ENCODE data around the gene PC. TPM values are rescaled to one million over a fixed set of nuclear protein-coding genes. Genes with fewer than 3 reads are reported as not detected.

The PC gene
- total and polyA plus RNA-seq, 2 experiments from 2014 or later, result 18.3 to 21.7 TPM

DNA sequence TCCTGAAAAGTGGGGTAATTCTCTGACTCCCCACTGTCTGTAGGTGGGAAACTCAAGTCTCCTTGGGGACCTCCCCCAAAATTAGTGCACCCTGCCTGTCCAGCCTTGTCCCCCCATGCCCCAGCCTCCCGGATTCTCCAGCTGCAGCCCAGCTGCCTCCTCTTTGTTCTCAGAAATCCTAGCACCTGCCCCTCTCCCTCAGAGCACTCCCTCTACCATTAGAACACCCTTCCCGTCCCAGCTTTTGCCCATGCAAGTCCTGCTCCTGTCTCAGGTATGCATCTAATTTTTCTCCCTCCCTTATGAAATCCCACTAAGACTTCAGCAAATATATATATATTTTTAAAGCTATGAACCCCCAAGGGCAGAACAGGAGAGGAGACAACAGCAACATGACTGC is 64.0 kb downstream of the PC start:
- DNase-seq (ENCODE audit: low spot score), result no peak
- peaks cover 32% of the 10 kb centered on the region for H3K4me1 Mint-ChIP-seq
- Histone ChIP-seq H3K36me3 (ENCODE audit: insufficient read depth) (no peaks in the 10 kb centered on the region), H3K4me2 (no peak overlapping the region), H3K27ac (ENCODE audit: low read depth) (no peak overlapping the region), H4K20me1 (replicated peaks; ENCODE audit: insufficient read depth) (no peaks in the 10 kb centered on the region), H3F3A (replicated peaks; ENCODE audit: low read depth) (no peaks in the 10 kb centered on the region), H3K79me2 (replicated peaks; ENCODE audit: insufficient read depth) (no peaks in the 10 kb centered on the region), H3K27me3 (ENCODE audit: insufficient read depth) (no peaks in the 10 kb centered on the region), H3K4me3 (no peak overlapping the region), H2AFZ (no peak overlapping the region), H3K9me2 (ENCODE audit: insufficient read depth) (no peaks in the 10 kb centered on the region), H3K4me1 (ENCODE audit: insufficient read depth) (no peaks in the 10 kb centered on the region; the same call in 1 of the 2 replicates)
- H3K36me3 Mint-ChIP-seq (ENCODE audit: low read depth), result no peaks in the 10 kb centered on the region
- peaks cover 2% of the 10 kb centered on the region for H3K27me3 Mint-ChIP-seq (ENCODE audit: insufficient read depth, low read depth, poor library complexity)
- no peak for TF ChIP-seq NANOG (IDR thresholded peaks at IDR 0.05; ENCODE audit: borderline replicate concordance)
- TF ChIP-seq JUNB (IDR thresholded peaks at IDR 0.05; ENCODE audit: unreplicated experiment), result no peak
- TF ChIP-seq ETS1 (IDR thresholded peaks at IDR 0.05), result no peak
- no peak for TF ChIP-seq REST (IDR thresholded peaks at IDR 0.05; ENCODE audit: unreplicated experiment)
- no peak for TF ChIP-seq EZH2phosphoT487 (IDR thresholded peaks at IDR 0.05; ENCODE audit: unreplicated experiment)
- no peak for TF ChIP-seq CREB1 (CRISPR knock-in tag; IDR thresholded peaks at IDR 0.05; ENCODE audit: low read depth)
- TF ChIP-seq STAT1 (IDR thresholded peaks at IDR 0.05; ENCODE audit: unreplicated experiment), result no peak
- H3K9me3 Mint-ChIP-seq, result no peaks in the 10 kb centered on the region
- H3K27ac Mint-ChIP-seq, result no peak overlapping the region; the same call in 1 of the 2 replicates
- no peak for ATAC-seq
- no peak overlapping the region; the same call in 2 of the 3 replicates for H3K4me3 Mint-ChIP-seq

- Histone ChIP-seq H4K20me1 (replicated peaks; ENCODE audit: insufficient read depth) (no peaks in the 10 kb centered on the region), H2AFZ (no peak overlapping the region), H3K4me1 (ENCODE audit: insufficient read depth) (no peaks in the 10 kb centered on the region; the same call in 1 of the 2 replicates), H3F3A (replicated peaks; ENCODE audit: low read depth) (no peaks in the 10 kb centered on the region), H3K36me3 (ENCODE audit: insufficient read depth) (no peaks in the 10 kb centered on the region), H3K4me3 (no peak overlapping the region), H3K27ac (ENCODE audit: low read depth) (no peak overlapping the region), H3K27me3 (ENCODE audit: insufficient read depth) (no peaks in the 10 kb centered on the region), H3K4me2 (no peak overlapping the region), H3K9me2 (ENCODE audit: insufficient read depth) (no peaks in the 10 kb centered on the region), H3K79me2 (replicated peaks; ENCODE audit: insufficient read depth) (no peaks in the 10 kb centered on the region)
- peaks cover 32% of the 10 kb centered on the region for H3K4me1 Mint-ChIP-seq
- H3K27me3 Mint-ChIP-seq (ENCODE audit: insufficient read depth, low read depth, poor library complexity), result peaks cover 2% of the 10 kb centered on the region
- H3K36me3 Mint-ChIP-seq (ENCODE audit: low read depth), result no peaks in the 10 kb centered on the region; the same call in 2 of the 3 replicates
- ATAC-seq, result no peak; the same call in 2 of the 3 replicates
- H3K4me3 Mint-ChIP-seq, result no peak overlapping the region
- H3K9me3 Mint-ChIP-seq, result no peaks in the 10 kb centered on the region
- DNase-seq (ENCODE audit: low spot score), result no peak
- H3K27ac Mint-ChIP-seq, result no peak overlapping the region
- no peak for TF ChIP-seq JUNB (IDR thresholded peaks at IDR 0.05; ENCODE audit: unreplicated experiment)
- TF ChIP-seq REST (IDR thresholded peaks at IDR 0.05; ENCODE audit: unreplicated experiment), result no peak
- TF ChIP-seq ZNF331 (CRISPR knock-in tag; IDR thresholded peaks at IDR 0.05; ENCODE audit: low read depth), result no peak
Measured at GRCh38 chr11:66892911-66893310, 65.3 kb downstream of the PC start.
